Vein endothelial cell (primary cell): Measurements from ENCODE around the gene EBF3. TPM values are rescaled to one million over a fixed set of nuclear protein-coding genes. Genes with fewer than 3 reads are reported as not detected.

Experiments
- small RNA-seq: library from RNA; depleted of rRNA; stranded (forward); fragments of <200 nt; gene quantifications from one replicate; pipeline ENCODE3, GENCODE V24; 2012
- total RNA-seq: library from RNA; depleted of rRNA; stranded (reverse); fragments of >200 nt; gene quantifications from 2 replicates; pipeline ENCODE4 v1.2.3, GENCODE V29; 2012

EBF3 gene, protein sequence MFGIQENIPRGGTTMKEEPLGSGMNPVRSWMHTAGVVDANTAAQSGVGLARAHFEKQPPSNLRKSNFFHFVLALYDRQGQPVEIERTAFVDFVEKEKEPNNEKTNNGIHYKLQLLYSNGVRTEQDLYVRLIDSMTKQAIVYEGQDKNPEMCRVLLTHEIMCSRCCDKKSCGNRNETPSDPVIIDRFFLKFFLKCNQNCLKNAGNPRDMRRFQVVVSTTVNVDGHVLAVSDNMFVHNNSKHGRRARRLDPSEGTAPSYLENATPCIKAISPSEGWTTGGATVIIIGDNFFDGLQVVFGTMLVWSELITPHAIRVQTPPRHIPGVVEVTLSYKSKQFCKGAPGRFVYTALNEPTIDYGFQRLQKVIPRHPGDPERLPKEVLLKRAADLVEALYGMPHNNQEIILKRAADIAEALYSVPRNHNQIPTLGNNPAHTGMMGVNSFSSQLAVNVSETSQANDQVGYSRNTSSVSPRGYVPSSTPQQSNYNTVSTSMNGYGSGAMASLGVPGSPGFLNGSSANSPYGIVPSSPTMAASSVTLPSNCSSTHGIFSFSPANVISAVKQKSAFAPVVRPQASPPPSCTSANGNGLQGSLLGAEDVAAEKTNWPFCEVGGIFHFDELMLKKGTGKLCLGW
- total RNA-seq, result 20.6 and 22.2 TPM in 2 replicates

GRCh38 chr10:129963641-129964501 is at the start of gene EBF3:
TSS of gene EBF3 (minus strand) at chr10:129964274. CDS start at chr10:129963768, 506 bp downstream.

Small RNAs within 50 kb of the gene (small RNA-seq; reads per million reads assigned to genes)
- gene AL354950.2 (not detected), gene MIR4297 (not detected)

Other genes with a start within 250 kb of the EBF3 start
- 0.67 and 1.6 TPM in 2 replicates for gene C10orf143, start 146.6 kb upstream of the EBF3 start, total RNA-seq
- 96.4 and 120 TPM in 2 replicates for gene GLRX3, start 172.1 kb upstream of the EBF3 start, total RNA-seq